HepG2 (cell line): ENCODE data around the gene NET1. TPM values are rescaled to one million over a fixed set of nuclear protein-coding genes. Genes with fewer than 3 reads are reported as not detected.

ENCODE experiments used
- ATAC-seq: fragments of 200-7000 bp; cut with Tn5 transposase; 3 replicates; pipeline ENCODE4 v1.9.1; 2020; ENCODE audit warnings: mild to moderate bottlenecking, moderate library complexity
- BruUV-seq: library from RNA; stranded (reverse); fragments of 400-500 nt; replicated peaks from 2 replicates; lab custom pipeline; 2021; lab: Mats Ljungman, UMichigan
- CTCF ChIA-PET: fragments of 300-600 bp; formaldehyde crosslinking; extraction: SDS; loops from one replicate; lab custom pipeline; 2021; ENCODE audit warnings: low total read pairs, inconsistent platforms, low intra/inter-chr PET ratio; lab: Yijun Ruan, JAX
- POLR2A ChIA-PET: fragments of 350-600 bp; sonication (Branson Sonifier 250); formaldehyde crosslinking; loops from one replicate; lab custom pipeline; 2020; ENCODE audit warnings: antibody characterized with exemption, inconsistent platforms; lab: Yijun Ruan, JAX
- DNase-seq: peaks from one replicate; pipeline ENCODE4 v3.0.0-alpha.2; 2015; ENCODE audit warnings: low spot score
- FAIRE-seq: peaks from 3 replicates; lab custom pipeline; 2011; peaks lifted over from hg19 to GRCh38; lab: Jason Lieb, UNC
- H2AFZ ChIP-seq: one replicate; pipeline ENCODE4 v1.6.1; 2011; ENCODE audit warnings: low read length, inconsistent platforms
- H3K27ac ChIP-seq: fragments of 300-600 bp; 3 replicates; pipeline ENCODE4 v1.8.0; 2011; ENCODE audit warnings: mixed run types, mild to moderate bottlenecking, mixed read lengths, low read length, inconsistent platforms; ENCODE audit not compliant: insufficient read depth; ENCODE audit errors: extremely low read length
- H3K27me3 ChIP-seq, 2 experiments: fragments of 200-600 bp in 1 of 2; 2 replicates in 1 of 2; 3 replicates in 1 of 2; pipeline versions ENCODE4 v1.6.0 to v1.8.0; 2011; ENCODE audit warnings: low read length in 2 of 2, mild to moderate bottlenecking in 2 of 2, moderate library complexity in 2 of 2, inconsistent platforms in 1 of 2; ENCODE audit not compliant: insufficient read depth in 2 of 2, control insufficient read depth in 1 of 2
- H3K36me3 ChIP-seq, 2 experiments: fragments of 200-600 bp in 1 of 2; replicated peaks in 1 of 2; 2 replicates in 1 of 2; 3 replicates in 1 of 2; pipeline versions ENCODE4 v1.5.1 to v1.8.0; 2011; ENCODE audit warnings: low read length in 2 of 2, inconsistent platforms in 1 of 2; ENCODE audit not compliant: insufficient read depth in 2 of 2, control insufficient read depth in 1 of 2
- H3K4me1 ChIP-seq: 2 replicates; pipeline ENCODE4 v1.5.1; 2012; ENCODE audit warnings: low read length, inconsistent platforms; ENCODE audit not compliant: insufficient read depth
- H3K4me2 ChIP-seq: 2 replicates; pipeline ENCODE4 v1.6.0; 2011; ENCODE audit warnings: low read depth, low read length, inconsistent platforms
- H3K4me3 ChIP-seq, 3 experiments: fragments of 200-600 bp in 1 of 3; sonication (generic), shearing (Covaris generic) in 1 of 3; replicated peaks in 1 of 3; 2 replicates each; pipeline ENCODE4 v1.5.1; 2011 to 2016; ENCODE audit warnings: low read length in 3 of 3, inconsistent platforms in 2 of 3, low read depth in 2 of 3, mild to moderate bottlenecking in 2 of 3, control low read depth in 1 of 3, mixed read lengths in 1 of 3; ENCODE audit not compliant: insufficient read depth in 1 of 3
- H3K79me2 ChIP-seq: one replicate; pipeline ENCODE4 v1.6.1; 2011; ENCODE audit warnings: low read length, inconsistent platforms; ENCODE audit not compliant: insufficient read depth
- H3K9ac ChIP-seq: 2 replicates; pipeline ENCODE4 v1.6.0; 2011; ENCODE audit warnings: mild to moderate bottlenecking, low read depth, low read length, inconsistent platforms; ENCODE audit not compliant: insufficient read depth
- H3K9me3 ChIP-seq: 2 replicates; pipeline ENCODE4 v1.5.1; 2012; ENCODE audit warnings: mild to moderate bottlenecking, low read length
- H4K20me1 ChIP-seq: 2 replicates; pipeline ENCODE4 v1.6.0; 2011; ENCODE audit warnings: inconsistent platforms, mild to moderate bottlenecking, low read length, moderate library complexity; ENCODE audit not compliant: insufficient read depth
- ARNT ChIP-seq: fragments of 450-650 bp; IDR thresholded peaks from 2 replicates; pipeline ENCODE4 v1.6.1; 2017
- DNMT3B ChIP-seq: conservative IDR thresholded peaks from 2 replicates; pipeline ENCODE4 v1.6.1; 2016; ENCODE audit warnings: missing biosample characterization, control low read depth
- FOXC1 ChIP-seq: sonication (generic); formaldehyde crosslinking; IDR thresholded peaks from 2 replicates; pipeline ENCODE4 v1.8.0; 2022; ENCODE audit warnings: mild to moderate bottlenecking, missing genetic modification reagents, borderline replicate concordance
- GATA4 ChIP-seq: sonication (generic); IDR thresholded peaks from 2 replicates; pipeline ENCODE4 v1.6.1; 2016; ENCODE audit warnings: antibody characterized with exemption, low read depth, borderline replicate concordance
- KDM5A ChIP-seq: fragments of 200-600 bp; sonication (generic); IDR thresholded peaks from 2 replicates; pipeline ENCODE4 v1.7.0; 2018; ENCODE audit warnings: antibody characterized with exemption, mild to moderate bottlenecking, low read length, borderline replicate concordance
- PREB ChIP-seq: sonication (generic); formaldehyde crosslinking; IDR thresholded peaks from 2 replicates; pipeline ENCODE4 v1.4.0; 2020; ENCODE audit warnings: missing genetic modification reagents
- SAFB2 ChIP-seq: sonication (generic); formaldehyde crosslinking; IDR thresholded peaks from 2 replicates; pipeline ENCODE4 v1.5.1; 2020; ENCODE audit warnings: missing genetic modification reagents, low read depth, mild to moderate bottlenecking, borderline replicate concordance
- SMARCC2 ChIP-seq: fragments of 450-650 bp; IDR thresholded peaks from 2 replicates; pipeline ENCODE4 v1.6.1; 2017; ENCODE audit warnings: antibody characterized with exemption, mild to moderate bottlenecking
- SRY ChIP-seq: sonication (generic); formaldehyde crosslinking; IDR thresholded peaks from 2 replicates; pipeline ENCODE4 v1.8.0; 2022; ENCODE audit warnings: mild to moderate bottlenecking, missing genetic modification reagents
- TOE1 ChIP-seq: sonication (generic); formaldehyde crosslinking; IDR thresholded peaks from 2 replicates; pipeline ENCODE4 v1.4.0; 2020; ENCODE audit warnings: mild to moderate bottlenecking, missing genetic modification reagents
- ZNF224 ChIP-seq: sonication (generic); formaldehyde crosslinking; IDR thresholded peaks from 2 replicates; pipeline ENCODE4 v1.5.0; 2020; ENCODE audit warnings: mild to moderate bottlenecking, missing genetic modification reagents
- ZNF512B ChIP-seq: sonication (generic); formaldehyde crosslinking; IDR thresholded peaks from 2 replicates; pipeline ENCODE4 v1.5.1; 2020; ENCODE audit warnings: missing genetic modification reagents, mild to moderate bottlenecking, borderline replicate concordance
- ZNF724P ChIP-seq: sonication (generic); formaldehyde crosslinking; IDR thresholded peaks from 2 replicates; pipeline ENCODE4 v1.8.0; 2022; ENCODE audit warnings: missing genetic modification reagents, borderline replicate concordance
- ZNF740 ChIP-seq: sonication (generic); formaldehyde crosslinking; IDR thresholded peaks from 2 replicates; pipeline ENCODE4 v1.4.0; 2020; ENCODE audit warnings: missing genetic modification reagents
- WGBS: methylation state at CpG from one replicate; pipeline ENCODE4 v1.1.6; 2017; ENCODE audit warnings: low lambda C conversion rate; 5-methylcytosine and 5-hydroxymethylcytosine counted together
- in situ Hi-C: cut with HindIII; loops from 2 replicates; pipeline ENCODE4 v1.10.0; 2017; ENCODE audit warnings: low pct_unique_long_range_greater_than_20kb; ENCODE audit not compliant: extremely low pct_ligation_motif_present
- intact Hi-C: fragments of 100-400 bp; cut with micrococcal nuclease; formaldehyde crosslinking; loops from one replicate; pipeline ENCODE4 v1.10.0; 2022; ENCODE audit not compliant: unreplicated experiment
- polyA plus RNA-seq, 8 experiments: library from polyadenylated mRNA; depleted of rRNA in 3 of 8; stranded (reverse) in 7 of 8; unstranded in 1 of 8; fragments of >200 nt; fragmentation: Illumina TruSeq in 4 of 8; extraction: Trizol in 4 of 8; gene quantifications; 2 replicates each; pipeline versions ENCODE4 v1.2.1 to v1.2.3, GENCODE V29; 2011 to 2016; ENCODE audit warnings: low read depth in 4 of 8, missing spikeins in 1 of 8, mixed read lengths in 1 of 8; ENCODE audit not compliant: insufficient read depth in 1 of 8
- total RNA-seq, 5 experiments: library from RNA; depleted of rRNA; stranded (reverse); fragments of >200 nt; fragmentation: Illumina TruSeq; extraction: Trizol; gene quantifications; 2 replicates each; pipeline ENCODE4 v1.2.3, GENCODE V29; 2016; ENCODE audit warnings: low read depth in 1 of 5

NET1 gene
- total and polyA plus RNA-seq, 2 of the 13 experiments (the other 11 are each of a cell fraction or from before 2014, with no cell fraction given): 48.1 to 65.8 TPM

- Histone ChIP-seq H3K9me3 (no peaks in the 10 kb centered on the region), H3K4me2 (no peak overlapping the region), H3K27me3 (no peaks in the 10 kb centered on the region; a peak in 1 of 5 replicates), H3K27ac (no peak overlapping the region), H3K9ac (no peak overlapping the region), H3K36me3 (no peaks in the 10 kb centered on the region; a peak in 2 of 5 replicates), H3K79me2 (peaks cover 36% of the 10 kb centered on the region), H2AFZ (no peak overlapping the region), H3K4me3 (no peak overlapping the region), H3K4me1 (peaks cover 8% of the 10 kb centered on the region), H4K20me1 (peaks cover 3% of the 10 kb centered on the region)
- 95% methylated on average over 5 of the region's 5 CpGs for WGBS
- in situ Hi-C loops: no loop called here
- DNase-seq (no peak), ATAC-seq (no peak), FAIRE-seq (no peak)
- no TSS peak for BruUV-seq
- intact Hi-C loops: loop anchor here (10.0 kb wide), 1 partner anchor 70 kb away; no protein-coding TSS in a partner anchor
- ChIA-PET POLR2A (no interaction called here), CTCF (no interaction called here)
- no peak for TF ChIP-seq SMARCC2
- TF ChIP-seq PREB (CRISPR knock-in tag): no peak
- no peak for TF ChIP-seq ZNF724P
- no peak for TF ChIP-seq SAFB2 (CRISPR knock-in tag)
- no peak for TF ChIP-seq DNMT3B (CRISPR knock-in tag)
- no peak for TF ChIP-seq ZNF740
- no peak for TF ChIP-seq ARNT
- TF ChIP-seq TOE1: no peak
- no peak for TF ChIP-seq ZNF512B (CRISPR knock-in tag)
- no peak for TF ChIP-seq SRY
- TF ChIP-seq ZNF224 (CRISPR knock-in tag): no peak
- TF ChIP-seq FOXC1 (CRISPR knock-in tag): no peak
- no peak for TF ChIP-seq KDM5A
- TF ChIP-seq GATA4: no peak
Observed at GRCh38 chr10:5445006-5445405, 32.6 kb downstream of the NET1 start.
